Measurements from ENCODE around the gene VAC14. TPM values are rescaled to one million over a fixed set of nuclear protein-coding genes. Genes with fewer than 3 reads are reported as not detected.

VAC14 gene
- total RNA-seq, 1 experiment from 2014 or later = 49.9 TPM

DNA sequence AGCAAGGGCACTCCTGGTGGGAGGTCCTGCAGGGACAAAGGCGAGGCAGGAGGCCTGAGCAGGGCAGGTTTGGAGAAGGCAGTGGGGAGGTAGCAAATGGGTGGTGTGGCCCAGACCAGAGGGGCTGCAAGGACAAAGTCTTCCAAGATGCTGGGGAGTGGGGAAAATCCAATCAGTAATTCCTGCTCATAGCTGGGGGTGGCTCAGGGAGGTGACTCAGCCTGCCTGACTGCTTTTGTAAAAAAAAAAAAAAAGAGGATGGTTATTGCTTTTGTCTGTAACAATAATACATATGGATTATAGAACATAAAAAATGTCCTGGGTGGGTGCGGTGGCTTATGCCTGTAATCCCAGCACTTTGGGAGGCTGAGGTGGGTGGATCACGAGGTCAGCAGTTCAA lies 149.4 kb downstream of the VAC14 start:
- no peak overlapping the region for H3K23ac ChIP-seq (ENCODE audit: insufficient read length, low read depth, low read length)
- H3K4me2 ChIP-seq (ENCODE audit: insufficient read depth, insufficient read length, low read length) = no peak overlapping the region
- no peaks in the 10 kb centered on the region for H3K79me1 ChIP-seq (ENCODE audit: insufficient read depth, low read depth, low read length, poor library complexity, severe bottlenecking)
- H2BK5ac ChIP-seq (ENCODE audit: insufficient read length, low read length) = no peak overlapping the region
- no peaks in the 10 kb centered on the region for H3K27me3 ChIP-seq (ENCODE audit: insufficient read depth, low read length)
- no peak overlapping the region for H4K8ac ChIP-seq (replicated peaks; ENCODE audit: insufficient read length, low read depth, low read length)
- H3K4me1 ChIP-seq (ENCODE audit: insufficient read depth, low read length) = no peaks in the 10 kb centered on the region
- no peak overlapping the region for H2BK15ac ChIP-seq (ENCODE audit: low read depth, low read length)
- H3K4ac ChIP-seq (ENCODE audit: low read depth, low read length) = no peak overlapping the region
- Mint-ChIP-seq H3K27ac (peak overlapping the region; percentile 15 to 96 (median 88); a peak in 4 of 7 replicates), H3K27me3 (ENCODE audit: low read depth) (no peaks in the 10 kb centered on the region; the same call in 1 of the 2 replicates), H3K4me1 (peaks cover 10 to 17% of the 10 kb centered on the region in 2 experiments), H3K36me3 (ENCODE audit: insufficient read depth in 1 of 3, low read depth in 3 of 3) (peaks cover 0 to 11% (median 6%) of the 10 kb centered on the region in 3 experiments; a peak in 6 of 7 replicates), H3K4me3 (peak overlapping the region in 1 of 2 experiments; percentile 62; a peak in 2 of 5 replicates), H3K9me3 (peaks cover 4 to 6% of the 10 kb centered on the region in 2 experiments; a peak in 2 of 5 replicates)
- H2BK12ac ChIP-seq (ENCODE audit: insufficient read length, low read depth, low read length) = no peak overlapping the region
- no peaks in the 10 kb centered on the region for H3K23me2 ChIP-seq (ENCODE audit: insufficient read length, low read depth, low read length, poor library complexity, severe bottlenecking)
- H4K5ac ChIP-seq (ENCODE audit: insufficient read length, low read depth, low read length) = no peak overlapping the region
- H3K27ac ChIP-seq (ENCODE audit: insufficient read length, low read depth, low read length) = no peak overlapping the region
- no peaks in the 10 kb centered on the region for H3K9me3 ChIP-seq (ENCODE audit: control insufficient read depth, low read depth, low read length)
- H4K91ac ChIP-seq (ENCODE audit: insufficient read length, low read depth, low read length) = no peak overlapping the region
- H3K9ac ChIP-seq (ENCODE audit: extremely low read depth, insufficient read length, low read length) = no peak overlapping the region
- no peak overlapping the region for H2BK20ac ChIP-seq (ENCODE audit: low read depth, low read length, poor library complexity, severe bottlenecking)
- TF ChIP-seq CTCF (conservative IDR thresholded peaks at IDR 0.05) = no peak
- no peak overlapping the region for H2AFZ ChIP-seq (ENCODE audit: low read length)
- DNase-seq = no peak
- H3K18ac ChIP-seq (ENCODE audit: insufficient read length, low read depth, low read length) = no peak overlapping the region
- H3K56ac ChIP-seq (ENCODE audit: insufficient read length, low read depth, low read length) = no peak overlapping the region
- no peak overlapping the region for H3K14ac ChIP-seq (ENCODE audit: insufficient read depth, low read length)
- H3T11ph ChIP-seq (ENCODE audit: low read length) = no peak overlapping the region
- WGBS (ENCODE audit: extremely low coverage, insufficient read length, low lambda C conversion rate) = no CpG with 5 or more reads among the region's 3 CpGs
- H3K79me2 ChIP-seq (ENCODE audit: insufficient read depth, low read length) = no peaks in the 10 kb centered on the region
- no peaks in the 10 kb centered on the region for H4K20me1 ChIP-seq (ENCODE audit: control insufficient read depth, insufficient read depth, insufficient read length)
- no peak overlapping the region for H2AK5ac ChIP-seq (ENCODE audit: insufficient read length, low read length)
- no peak overlapping the region for H2BK120ac ChIP-seq (ENCODE audit: low read depth, low read length, poor library complexity, severe bottlenecking)
